Heart left ventricle (tissue), 13 donors: ENCODE measurements around the gene NDFIP2.

Experiments used
- CTCF ChIP-seq, 12 donors: fragments of 200-600 bp; sonication (generic) in 4 of 12; IDR thresholded peaks; one replicate each; pipeline versions ENCODE4 v1.5.0 to v1.8.0; 2018 to 2022; ENCODE audit warnings: antibody characterized with exemption in 12 of 12, mild to moderate bottlenecking in 5 of 12
- POLR2A ChIP-seq, 2 donors: fragments of 450-650 bp; IDR thresholded peaks; one replicate each; pipeline ENCODE4 v1.6.1; 2017; ENCODE audit warnings: antibody characterized with exemption in 2 of 2, mild to moderate bottlenecking in 2 of 2, moderate library complexity in 2 of 2
- donor health status: ischemic (EF 13 %, LVEDD 7.1; RV severe dilation, severe dysfunction).
- donor health status: DM: no; HTN: yes; CAD: no.
- donor health status: DM: no; HTN: no; CAD: no.
- donor health status: ischemic (EF 25% LVEDD 6.9; RV normal size, moderate dysfunction).
- donor health status: ischemic (EF 25% LVEDD 5.7; RV mildly dilated, moderate dysfunction).
- donor health status: ischemic (EF 35%, LVEDD 5.7; RV mildly dilated, moderate dysfunction).
- donor health status: nonischemic (EF 11% LVEDD 7.7; RV severe dilation, severe dysfunction).
- donor health status: DM: yes; HTN: yes; CAD: no.
- donor health status: PGD.
- donor health status: ischemic (EF 29% LVEDD 5.4; RV normal size, mild dysfunction).
- donor health status: nonischemic (EF 23%, LVEDD 6.1; RV moderate dilation, normal function).

GRCh38 chr13:79593641-79594275 is 112.8 kb downstream of the NDFIP2 start:
- TF ChIP-seq CTCF (IDR thresholded peaks at IDR 0.05) (no peak), POLR2A (IDR thresholded peaks at IDR 0.05) (no peak)
